HCT116 (cell line): ENCODE results near the gene KRTAP12-2.

Experiments
- ATF3 ChIP-seq: IDR thresholded peaks from 2 replicates; pipeline ENCODE4 v1.6.1; 2012
- CBX3 ChIP-seq: IDR thresholded peaks from 2 replicates; pipeline ENCODE4 v1.6.1; 2012; ENCODE audit warnings: low read depth
- CTCF ChIP-seq, 3 experiments: fragments of 200-600 bp in 1 of 3; sonication (generic) in 1 of 3; IDR thresholded peaks in 2 of 3; conservative IDR thresholded peaks in 1 of 3; 2 replicates each; pipeline ENCODE4 v1.5.1; 2012 to 2017; ENCODE audit warnings: low read depth in 2 of 3, low read length in 2 of 3, antibody characterized with exemption in 1 of 3, borderline replicate concordance in 1 of 3, control low read depth in 1 of 3, mild to moderate bottlenecking in 1 of 3, mixed read lengths in 1 of 3, mixed run types in 1 of 3, moderate library complexity in 1 of 3; ENCODE audit not compliant: insufficient read depth in 1 of 3
- EZH2 ChIP-seq: fragments of 200-600 bp; sonication (generic); IDR thresholded peaks from 2 replicates; pipeline ENCODE4 v1.6.1; 2017; ENCODE audit warnings: antibody characterized with exemption, mixed run types
- EZH2phosphoT487 ChIP-seq: fragments of 200-600 bp; IDR thresholded peaks from 2 replicates; pipeline ENCODE4 v1.6.1; 2018; ENCODE audit warnings: antibody characterized with exemption, borderline replicate concordance
- POLR2A ChIP-seq: IDR thresholded peaks from 2 replicates; pipeline ENCODE4 v1.7.0; 2011; ENCODE audit warnings: borderline replicate concordance; ENCODE audit not compliant: insufficient read depth, insufficient read length; ENCODE audit errors: extremely low read depth
- RAD21 ChIP-seq: IDR thresholded peaks from 2 replicates; pipeline ENCODE4 v1.6.1; 2012; ENCODE audit warnings: low read depth, mild to moderate bottlenecking
- SIN3A ChIP-seq: IDR thresholded peaks from 2 replicates; pipeline ENCODE4 v1.6.1; 2012; ENCODE audit warnings: low read depth
- YY1 ChIP-seq: IDR thresholded peaks from 2 replicates; pipeline ENCODE4 v1.6.1; 2011; ENCODE audit warnings: low read length, low read depth, moderate library complexity, mild to moderate bottlenecking; ENCODE audit not compliant: insufficient replicate concordance; ENCODE audit errors: extremely low read depth

DNA sequence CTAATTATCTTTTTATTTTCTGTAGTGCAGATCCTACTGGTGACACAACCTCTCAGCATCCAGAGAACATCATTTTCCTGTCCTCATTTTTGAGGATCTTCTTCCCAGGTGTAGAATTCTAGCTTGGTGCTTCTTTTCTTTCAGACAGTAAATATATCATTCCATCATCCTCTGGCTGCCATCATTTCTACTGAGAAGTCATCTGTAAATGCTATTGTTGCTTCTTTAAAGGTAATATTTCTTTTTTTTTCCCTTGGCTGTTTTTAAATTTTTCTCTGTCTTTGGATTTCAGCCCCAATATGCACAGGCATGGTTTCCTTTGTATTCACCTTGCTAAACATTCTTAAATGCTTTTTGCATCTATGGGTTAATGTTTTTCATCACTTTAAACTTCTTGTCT, 43.2 kb downstream of the KRTAP12-2 start:
- no peak for TF ChIP-seq SIN3A
- no peak for TF ChIP-seq EZH2phosphoT487
- no peak for TF ChIP-seq CTCF (IDR thresholded peaks at IDR 0.05 in 2 of 3, conservative IDR thresholded peaks at IDR 0.05 in 1 of 3; ENCODE audit: borderline replicate concordance in 1 of 3, insufficient read depth in 1 of 3, low read depth in 2 of 3, low read length in 2 of 3)
- TF ChIP-seq EZH2, result no peak
- 0 out of 2 replicates have a peak, but pooled peaks have one; percentile 17 for TF ChIP-seq CBX3
- TF ChIP-seq RAD21, result no peak
- no peak for TF ChIP-seq YY1
- no peak for TF ChIP-seq ATF3
- TF ChIP-seq POLR2A, result no peak
